ENCODE results near the gene KRT80.

KRT80 gene

DNA sequence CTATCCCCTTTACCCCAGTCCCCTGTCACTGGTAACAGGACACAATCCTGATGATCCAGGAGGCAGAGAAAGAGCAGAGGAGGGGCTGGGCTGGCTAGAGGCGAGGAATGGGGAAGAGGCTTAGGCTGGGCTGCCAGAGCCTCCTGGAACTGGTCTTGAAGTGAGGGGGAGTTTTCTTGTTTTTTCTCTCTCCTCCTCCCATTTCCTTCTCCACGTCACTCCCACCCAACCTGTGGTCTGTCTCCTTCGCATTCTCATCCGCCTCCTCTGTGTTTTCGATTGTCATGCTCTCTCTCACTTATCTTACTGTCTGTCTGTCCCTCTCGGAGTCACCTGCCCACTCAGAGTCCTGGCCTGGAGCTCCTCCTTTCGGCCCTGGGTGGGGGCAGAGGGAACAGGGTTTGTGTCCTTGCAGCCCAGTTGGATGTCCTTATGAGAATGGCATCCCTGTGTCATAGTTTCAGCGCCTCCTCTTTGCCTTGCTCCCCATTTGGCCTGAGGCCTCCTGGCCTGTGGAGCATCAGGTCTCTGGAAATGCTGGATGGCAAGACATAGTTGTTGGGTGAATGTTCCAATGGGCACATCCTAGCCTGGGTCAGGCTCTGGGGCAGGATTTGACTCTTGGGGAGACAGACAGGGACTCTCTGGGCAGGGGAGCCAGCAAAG, 3.4 kb upstream of the KRT80 start:
- no peak for DNase-seq

DNA sequence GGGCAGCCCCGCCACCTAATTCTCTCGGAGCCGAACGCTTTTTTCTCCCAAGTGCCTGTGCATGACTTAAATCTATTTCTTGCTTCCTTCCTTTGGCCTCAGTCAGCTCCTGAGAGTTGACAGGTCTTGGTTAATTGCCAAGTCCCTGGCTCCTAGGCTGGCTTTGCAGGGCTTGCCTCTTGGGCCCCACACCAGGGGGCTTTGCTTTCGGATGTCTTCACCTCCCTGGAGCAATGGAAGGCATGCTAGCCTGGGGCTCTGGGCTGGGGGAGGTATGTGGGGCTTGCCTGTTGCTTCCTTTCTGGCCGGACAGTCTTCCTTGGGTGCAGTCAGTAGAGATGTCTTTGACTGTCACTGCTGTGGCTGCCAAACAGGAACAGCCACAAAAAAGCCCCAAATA, 2.2 kb upstream of the KRT80 start:
- DNase-seq, result no peak

DNA sequence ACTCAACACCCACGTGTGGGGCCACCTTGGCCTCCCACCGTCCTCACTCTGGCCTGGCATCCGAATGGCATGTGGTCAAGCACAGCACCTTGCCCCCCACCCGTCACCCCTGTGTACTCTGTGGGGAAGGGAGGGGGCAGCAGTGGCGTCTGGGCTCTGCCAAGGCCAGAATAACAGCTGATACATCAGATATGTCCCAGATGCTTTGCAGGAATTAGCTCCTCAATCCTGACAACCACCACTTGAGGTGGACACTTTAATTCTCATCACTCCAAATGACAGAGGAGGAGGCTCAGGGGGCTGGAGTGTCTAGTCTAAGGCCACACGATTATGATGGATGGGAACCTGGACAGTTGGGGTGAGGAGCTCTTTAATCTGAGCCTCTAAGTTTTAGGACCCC, 1.7 kb upstream of the KRT80 start:
- DNase-seq, result no peak

DNA sequence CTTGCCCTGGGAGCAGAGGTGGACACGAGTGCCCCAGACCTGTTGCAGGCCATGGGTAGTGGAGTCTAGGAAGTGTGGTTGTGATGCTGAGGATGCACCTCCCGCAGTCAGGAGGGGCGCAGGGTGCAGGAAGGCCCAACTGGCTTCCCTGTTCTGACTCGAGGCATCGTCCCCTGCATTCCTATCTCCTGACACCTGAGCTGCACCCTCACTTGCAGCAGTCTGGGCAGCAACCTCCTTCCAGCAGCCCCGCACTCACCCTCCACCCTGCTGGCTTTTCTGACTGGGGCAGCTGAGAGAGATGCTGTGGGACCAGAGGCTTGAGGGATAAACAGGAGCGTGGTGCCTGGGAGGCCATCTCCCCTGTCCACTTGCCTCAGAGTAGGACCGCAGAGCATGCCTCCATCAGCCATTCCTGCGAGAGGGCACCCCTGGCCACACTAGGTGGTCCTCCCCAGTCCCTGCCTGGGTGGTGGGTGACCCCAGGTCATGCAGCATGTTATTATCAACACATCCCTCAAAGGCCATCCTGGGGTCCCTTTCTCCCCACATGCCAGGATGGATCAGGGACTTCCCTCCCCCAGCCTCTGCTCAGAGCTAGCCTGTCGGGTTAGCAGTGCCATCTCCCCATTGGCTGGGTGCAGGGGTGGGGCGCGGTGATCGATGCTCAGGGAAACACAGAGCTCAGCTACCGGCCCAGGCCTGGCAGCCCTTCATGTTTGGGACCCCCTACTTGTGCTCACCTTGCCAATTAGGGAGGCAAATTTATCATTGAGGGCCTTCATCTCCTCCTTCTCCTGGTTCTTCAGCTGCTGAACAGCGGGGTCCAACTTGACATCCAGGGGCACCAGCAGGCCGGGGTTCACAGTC, 719 bp downstream of the KRT80 start:
- no peak for DNase-seq

DNA sequence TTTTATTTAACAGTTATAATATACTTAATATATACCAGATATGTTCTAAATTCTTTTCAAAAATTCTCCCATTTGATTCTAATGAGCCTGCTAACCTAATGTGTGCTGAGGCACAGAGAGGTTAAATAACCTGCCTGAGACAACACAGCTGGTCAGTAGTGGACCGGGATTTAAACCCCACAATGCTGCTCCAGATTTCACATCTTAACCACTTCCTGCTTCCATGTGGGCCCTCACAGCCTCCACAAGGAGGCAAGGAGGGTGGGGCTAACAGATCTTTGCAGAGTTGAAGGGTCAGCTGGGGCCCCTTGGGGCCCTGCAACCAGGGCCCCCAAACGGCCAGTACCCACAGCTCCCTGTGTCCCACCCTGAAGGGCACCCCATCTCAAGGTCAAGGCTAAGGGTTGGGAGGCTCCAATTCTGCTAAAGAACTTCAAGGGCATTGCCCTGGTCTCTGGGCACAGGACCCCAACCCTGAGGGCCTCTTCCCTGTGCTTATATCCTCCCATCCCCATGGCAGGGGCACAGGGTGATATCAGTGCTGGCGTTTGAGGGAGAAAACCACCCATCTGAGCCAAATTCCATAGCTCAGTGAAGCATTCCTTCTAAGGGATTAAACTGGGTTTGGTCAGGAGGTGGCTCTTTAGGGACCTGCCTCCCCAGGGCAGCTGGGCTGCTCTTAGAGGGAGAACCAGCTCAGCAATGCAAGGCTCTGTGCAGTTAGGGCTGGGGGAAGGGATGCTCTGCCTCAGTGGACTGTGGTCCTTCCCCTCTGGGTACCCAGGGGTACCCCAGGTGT, 2.2 kb downstream of the KRT80 start:
- DNase-seq, result no peak

DNA sequence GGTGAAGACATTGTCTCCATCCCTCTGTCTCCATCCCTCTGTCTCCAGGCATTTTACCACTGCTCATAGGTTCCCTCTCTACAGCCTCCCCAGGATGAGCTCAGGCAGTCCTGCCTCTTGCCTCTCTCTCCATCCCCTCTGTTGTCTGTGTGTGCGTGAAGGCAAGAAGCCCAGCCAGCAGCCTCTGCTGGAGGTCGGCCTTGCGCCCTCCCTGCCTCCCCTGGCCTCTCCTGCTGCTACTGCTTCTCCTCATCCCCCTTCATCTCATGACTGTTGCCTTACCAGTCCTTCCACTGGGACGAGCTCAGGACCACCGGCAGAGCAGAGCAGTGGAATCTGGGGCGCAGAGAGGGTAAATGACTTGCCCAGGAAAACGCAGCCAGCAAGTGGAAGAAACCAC, 3.2 kb downstream of the KRT80 start:
- DNase-seq, result no peak

DNA sequence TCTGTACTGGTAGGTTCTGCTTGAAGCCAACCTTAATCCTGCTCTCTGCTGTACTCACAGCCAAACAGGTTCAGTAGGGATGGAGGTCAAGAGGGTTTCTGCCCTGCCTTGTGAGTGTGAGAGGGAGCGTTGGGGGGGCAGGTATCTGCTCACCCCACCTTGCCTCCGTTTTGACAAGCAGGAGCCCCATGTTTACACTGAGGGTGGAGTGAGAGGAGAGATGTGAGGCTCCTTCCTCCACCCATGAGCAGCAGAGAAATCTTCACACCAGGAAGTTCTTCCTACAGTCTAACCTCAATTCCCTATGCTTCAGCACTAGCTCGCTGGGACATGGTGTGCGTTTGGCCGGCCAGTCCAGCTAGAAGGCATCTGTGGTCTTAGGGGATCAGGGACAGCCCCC, 4.2 kb downstream of the KRT80 start:
- DNase-seq, result no peak

DNA sequence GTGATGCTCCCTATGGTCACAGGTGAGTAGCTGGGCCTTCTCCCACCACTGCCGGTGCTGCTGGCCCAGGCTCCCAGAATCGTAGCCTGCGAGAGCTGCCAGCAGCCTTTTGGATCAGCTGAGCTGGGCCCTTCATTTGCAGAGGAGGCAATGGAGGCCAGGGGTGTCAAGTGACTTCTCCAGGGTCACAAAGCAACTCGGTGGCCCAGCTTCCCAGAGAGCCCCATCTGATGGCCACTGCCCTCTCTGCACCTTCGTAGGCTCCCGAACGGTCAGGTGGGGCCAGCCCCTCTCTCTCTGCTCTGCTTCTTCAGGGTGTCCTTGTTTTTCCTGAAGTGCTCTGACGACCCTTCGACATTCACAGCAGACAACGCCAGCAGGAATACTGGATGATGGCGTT, 4.6 kb downstream of the KRT80 start:
- DNase-seq, result no peak

DNA sequence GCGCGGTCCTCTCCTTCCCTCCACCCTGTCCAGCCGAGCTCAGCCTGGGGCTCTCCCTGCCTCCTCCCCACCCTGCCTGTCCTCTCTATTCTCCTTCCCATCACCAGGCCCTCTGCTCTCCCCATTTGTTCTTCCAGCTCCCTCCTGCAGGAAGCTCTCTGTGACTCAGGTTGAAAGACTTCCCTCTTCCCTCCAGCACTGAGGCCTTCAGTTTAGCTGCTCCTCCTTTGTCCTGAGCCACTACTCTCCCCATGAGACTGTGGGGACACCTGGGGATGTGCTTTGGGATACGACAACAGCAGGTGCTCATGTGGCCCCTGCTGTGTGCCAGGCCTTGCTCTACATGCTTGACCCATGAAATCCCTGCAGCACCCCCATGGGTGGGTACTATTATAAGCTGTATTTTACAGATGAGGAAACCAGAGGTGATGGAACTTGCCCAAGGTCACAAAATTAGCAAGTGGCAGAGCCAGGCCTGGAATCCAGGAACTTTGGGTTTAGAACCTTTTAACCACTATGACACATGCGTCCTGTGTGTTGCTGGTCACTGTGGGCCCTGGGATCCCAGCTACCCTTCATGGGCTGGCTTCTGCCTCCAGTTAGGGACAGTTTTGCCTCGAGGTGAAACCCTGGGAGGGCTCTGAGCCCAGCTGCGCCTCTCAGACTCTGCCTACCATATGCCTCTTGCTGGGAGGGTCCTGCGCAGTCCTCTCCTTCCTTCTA, 5.5 kb downstream of the KRT80 start:
- DNase-seq, result no peak

DNA sequence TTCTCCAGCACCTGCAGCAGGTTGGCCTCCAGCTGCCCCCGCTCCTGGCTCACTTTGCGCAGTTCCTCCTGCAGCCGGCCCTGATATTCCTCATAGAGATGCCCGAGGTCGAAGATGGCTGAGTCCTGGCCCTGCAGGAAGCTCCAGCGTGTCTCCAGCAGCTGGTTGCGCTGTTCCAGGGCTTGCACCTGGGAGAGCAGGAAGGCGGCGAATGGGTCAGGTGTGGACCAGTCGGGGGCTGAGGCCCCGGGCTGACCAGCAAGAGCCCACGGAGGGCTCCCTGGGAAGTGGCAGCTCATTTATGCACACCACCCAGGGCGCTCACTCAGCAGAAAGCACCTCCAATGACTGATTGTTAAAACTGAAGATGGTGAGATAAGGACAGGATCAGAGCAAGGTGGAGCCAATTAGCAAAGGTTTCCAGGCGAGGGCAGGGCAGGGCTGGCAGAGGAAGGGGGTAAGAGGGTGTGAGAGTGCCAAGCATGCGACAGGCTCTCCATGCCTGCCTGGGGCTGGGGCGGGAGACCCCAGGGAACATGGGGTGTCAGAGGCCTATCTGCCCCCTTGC, 6.3 kb downstream of the KRT80 start:
- no peak for DNase-seq

DNA sequence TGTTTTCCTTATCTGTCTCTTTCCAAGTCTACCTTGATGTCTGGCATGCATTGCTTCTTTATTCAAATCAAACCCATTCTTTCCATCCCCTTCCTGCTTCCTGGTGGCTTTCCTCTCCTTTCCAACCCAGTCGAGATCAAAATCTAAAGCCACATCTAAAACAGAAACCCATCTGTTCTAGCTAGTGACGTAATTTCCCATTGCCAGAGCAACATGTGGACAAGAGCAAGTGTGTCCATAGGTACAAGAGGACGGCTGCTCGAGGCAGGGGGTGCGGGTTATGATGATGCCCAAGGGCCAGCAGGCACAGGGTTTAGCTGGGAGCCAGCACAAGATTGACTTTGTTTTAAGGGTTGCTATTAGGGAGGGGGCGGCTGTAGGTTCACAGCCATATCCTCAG, 7.0 kb downstream of the KRT80 start:
- DNase-seq, result no peak

DNA sequence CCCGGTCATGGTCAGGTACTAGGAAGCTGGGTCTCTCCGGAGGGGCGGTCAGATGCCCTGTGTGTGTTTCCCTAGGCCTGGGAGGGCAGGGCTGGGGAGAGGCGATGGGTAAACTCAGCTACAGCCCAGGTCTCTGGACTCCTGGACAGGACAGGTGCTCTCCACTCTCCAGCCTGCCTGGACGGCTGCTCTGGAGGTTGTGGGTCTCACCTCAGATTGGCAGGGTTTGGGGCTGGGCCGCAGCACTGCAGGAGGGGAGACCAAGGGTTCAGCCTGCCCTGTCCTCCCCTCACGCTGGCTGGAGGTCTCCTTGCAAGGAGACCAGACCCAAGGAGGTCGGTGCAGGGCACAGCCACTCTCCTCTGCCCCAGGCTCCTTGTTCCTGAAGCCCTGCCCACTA, 7.8 kb downstream of the KRT80 start:
- no peak for DNase-seq

DNA sequence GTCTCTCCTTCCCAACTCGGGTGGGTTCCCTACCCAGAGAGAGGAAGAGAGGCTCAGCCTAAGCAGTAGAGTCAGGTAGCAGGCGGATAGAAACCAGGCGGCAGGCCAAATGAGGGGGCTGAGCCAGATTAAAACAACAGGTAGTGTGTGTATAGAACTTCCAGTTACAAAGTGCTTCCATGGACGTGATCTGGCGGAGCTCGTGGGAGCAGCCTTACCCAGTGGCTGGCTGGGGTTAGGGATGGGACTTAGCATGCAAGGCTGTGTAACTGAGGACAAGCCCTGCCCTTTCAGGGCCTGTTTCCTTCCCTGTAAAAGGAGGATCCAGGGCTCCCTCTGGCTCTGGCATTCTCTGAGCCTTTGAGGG, 8.3 kb downstream of the KRT80 start:
- no peak for DNase-seq

DNA sequence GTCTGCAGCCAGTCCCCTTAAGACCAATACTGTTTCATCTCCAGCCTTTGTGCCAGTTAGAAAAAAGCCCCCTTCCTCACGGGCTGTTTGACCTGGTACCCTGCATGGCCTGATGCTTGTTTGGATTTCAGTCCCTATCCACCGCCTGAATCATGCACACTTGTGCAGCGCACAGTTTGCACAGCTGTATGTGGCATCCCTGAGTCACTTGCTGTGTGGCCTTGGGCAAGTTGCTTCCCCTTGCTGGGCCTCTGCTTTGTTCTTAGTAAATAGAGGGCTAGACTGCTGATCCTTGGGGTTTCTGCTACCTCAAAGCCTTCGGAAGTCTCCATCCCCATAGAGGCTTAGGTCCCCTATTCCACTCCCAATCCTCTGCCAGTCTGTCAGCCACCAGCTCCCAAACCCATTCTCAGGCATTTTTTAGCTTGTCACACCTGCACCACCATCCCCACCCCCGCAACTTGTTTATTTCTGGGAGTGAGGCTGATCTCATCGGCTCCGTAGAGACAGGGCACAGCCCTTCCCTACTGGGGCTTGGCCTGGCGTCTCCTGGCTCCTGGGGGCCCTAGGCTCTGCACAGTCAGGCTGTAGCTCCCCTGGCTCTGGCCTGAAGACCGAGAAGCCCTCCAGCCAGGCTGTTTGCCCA, 8.8 kb downstream of the KRT80 start:
- no peak for DNase-seq

DNA sequence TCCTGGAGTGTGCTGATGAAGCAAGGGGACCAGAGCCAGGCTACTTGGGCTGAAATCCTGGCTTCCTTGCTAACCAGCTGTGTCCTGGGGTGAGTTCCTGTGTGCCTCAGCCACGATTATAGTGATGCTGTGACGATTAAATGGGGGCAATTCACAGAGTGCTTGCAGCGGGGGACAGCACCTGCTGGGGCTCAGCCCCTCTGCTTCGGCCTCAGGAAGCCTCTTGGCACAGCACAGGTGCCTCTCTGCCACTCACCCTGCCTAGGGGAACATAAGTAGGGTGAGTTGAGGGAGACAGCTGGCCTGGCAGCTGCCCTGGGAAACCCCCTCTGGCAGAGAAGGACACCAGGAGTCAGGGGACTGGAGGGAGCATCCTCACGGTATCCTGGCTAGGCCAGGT, 9.4 kb downstream of the KRT80 start:
- DNase-seq, result no peak

DNA sequence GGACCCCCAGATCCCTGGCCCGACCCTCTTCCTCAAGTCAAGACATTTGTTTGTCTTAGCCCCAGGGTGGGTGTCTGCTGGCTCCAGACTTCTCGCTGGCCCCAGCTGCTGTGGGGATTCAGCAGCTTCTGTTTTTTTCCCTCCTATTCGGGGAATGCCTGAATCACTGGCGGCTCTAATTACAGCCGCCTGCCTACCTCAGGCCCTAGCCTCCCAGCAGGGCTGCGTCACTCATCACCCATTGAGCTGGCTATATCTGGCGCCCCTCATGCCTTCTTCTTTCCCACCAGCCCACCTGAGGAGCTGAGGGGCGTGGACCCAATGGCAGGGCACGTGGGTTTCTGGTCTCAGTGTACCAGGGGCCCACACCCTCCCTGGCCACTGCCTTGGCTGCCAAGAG, 10.1 kb downstream of the KRT80 start:
- DNase-seq, result no peak

DNA sequence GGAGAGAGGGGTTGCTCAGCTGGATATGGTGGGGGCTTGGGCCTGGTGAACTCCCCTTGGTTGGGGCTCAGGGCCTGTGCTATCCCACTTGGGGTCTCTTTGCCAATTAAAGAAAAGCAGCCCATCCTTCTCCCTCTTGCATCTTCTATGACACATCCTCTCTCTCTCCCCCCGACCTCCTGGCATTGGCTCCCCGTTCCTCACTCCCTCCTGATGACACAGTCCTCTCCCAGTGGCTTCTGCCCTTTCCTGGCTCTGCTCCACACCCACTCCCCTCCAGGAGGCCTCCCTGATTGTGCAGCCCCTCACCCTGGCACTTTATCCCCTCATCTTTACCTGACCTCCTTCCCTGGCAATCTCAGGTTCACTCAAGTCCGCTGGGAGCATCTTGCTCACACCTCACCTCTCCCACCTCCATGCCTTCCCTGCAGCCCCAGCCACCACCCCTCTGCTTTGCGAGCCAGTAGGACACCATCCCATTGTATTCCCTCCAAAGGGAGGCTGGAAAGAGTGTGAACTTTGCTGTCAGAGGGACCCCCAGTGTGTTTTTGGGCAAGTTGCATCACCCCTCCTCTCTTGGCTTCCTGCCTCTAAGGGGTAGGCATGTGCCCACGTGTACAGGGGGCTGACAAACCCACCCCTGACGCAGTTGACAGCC, 10.7 kb downstream of the KRT80 start:
- DNase-seq, result no peak

DNA sequence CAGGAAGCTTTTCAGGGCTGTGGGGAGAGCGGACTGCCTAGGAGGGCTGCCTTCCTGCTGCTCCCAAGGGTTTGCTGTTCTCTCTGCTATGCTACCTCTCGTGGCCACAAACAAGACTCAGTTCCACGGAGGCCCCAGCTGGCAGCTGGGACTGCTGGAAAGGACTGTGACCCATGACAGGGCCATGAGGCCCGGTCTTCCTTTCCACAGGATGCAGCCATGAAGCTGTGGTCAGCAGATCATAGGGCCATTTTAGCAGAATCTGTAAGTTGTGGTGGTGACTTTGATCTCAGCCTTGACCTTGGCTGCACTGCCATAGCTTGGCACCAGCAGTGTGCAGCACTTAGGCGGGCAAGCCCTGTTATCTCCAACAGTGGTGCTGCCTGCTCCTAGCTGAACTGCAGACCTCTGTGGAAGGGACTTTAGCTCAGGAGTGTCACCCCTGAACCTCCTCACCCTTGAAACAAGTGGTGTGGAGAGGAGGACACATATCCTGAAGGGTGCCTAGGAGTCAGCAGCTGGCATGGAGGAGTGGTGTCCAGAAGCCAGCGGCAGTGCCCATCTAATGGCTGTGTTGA, 12.3 kb downstream of the KRT80 start:
- DNase-seq, result no peak

DNA sequence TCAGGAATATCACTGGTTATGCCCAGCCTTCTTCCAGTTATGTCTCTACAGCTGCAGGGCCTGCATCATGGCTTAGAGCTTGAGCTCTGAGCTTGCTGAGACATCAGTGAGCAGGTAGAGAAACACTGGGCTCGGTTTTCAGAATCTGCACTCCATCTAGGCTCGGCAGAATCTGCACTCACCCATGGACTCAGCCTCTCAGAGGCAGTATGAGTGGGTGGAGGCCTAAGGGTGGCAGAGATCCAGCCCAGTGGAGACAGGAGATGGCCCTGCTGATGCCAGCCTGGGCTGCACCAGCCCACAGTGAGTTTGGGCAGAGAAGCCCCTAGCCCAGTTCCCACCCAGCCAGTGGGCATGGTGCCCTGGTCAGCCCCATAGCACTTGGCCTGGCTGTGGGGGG, 12.8 kb downstream of the KRT80 start:
- no peak for DNase-seq

DNA sequence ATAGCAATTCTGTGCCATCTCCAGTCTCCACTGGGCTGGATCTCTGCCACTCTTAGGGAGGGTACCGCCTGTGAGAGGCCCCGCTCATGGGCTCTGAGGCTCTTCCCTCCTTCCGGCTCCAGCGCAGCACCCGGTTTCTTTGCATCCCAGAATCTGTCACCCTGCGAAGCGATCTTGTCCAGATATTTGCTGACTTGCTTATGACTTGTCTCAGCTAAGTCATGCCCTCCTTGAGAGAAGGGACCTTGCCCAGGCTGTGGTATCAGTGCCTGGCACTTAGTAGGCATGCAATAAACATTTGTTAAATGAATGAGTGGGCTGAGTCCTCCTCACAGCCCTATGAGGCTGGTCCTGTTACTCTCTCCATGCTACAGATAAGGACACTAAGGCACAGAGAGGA, 13.4 kb downstream of the KRT80 start:
- no peak for DNase-seq

All from SIG-M5 (cell line).